ENCODE results near the gene KRT5. TPM values are rescaled to one million over a fixed set of nuclear protein-coding genes. Genes with fewer than 3 reads are reported as not detected.
A peak's percentile ranks its signal among the peaks of the same experiment; 100 is the strongest.

KRT5 gene
- total RNA-seq, 2 donors from 2014 or later: 160 to 516 TPM

- Histone ChIP-seq H3K36me3 (no peaks in the 10 kb centered on the region), H3K4me3 (no peak overlapping the region), H3K27me3 (replicated peaks; ENCODE audit: insufficient read depth) (no peaks in the 10 kb centered on the region), H3K4me1 (replicated peaks) (no peaks in the 10 kb centered on the region), H3K27ac (peak overlapping the region; percentile 61 to 69), H3K9me3 (no peaks in the 10 kb centered on the region)
- WGBS: 47% methylated on average over 10 of the region's 10 CpGs
- intact Hi-C loops (cut with DNase I): no loop called here
- TF ChIP-seq POLR2AphosphoS5 (IDR thresholded peaks at IDR 0.05) (no peak), POLR2A (IDR thresholded peaks at IDR 0.05) (no peak), CTCF (IDR thresholded peaks at IDR 0.05) (no peak)
- DNase-seq (ENCODE audit: low spot score): no peak
Observed at GRCh38 chr12:52521568-52522266, 1.5 kb upstream of the KRT5 start.

GRCh38 chr12:52521175-52521567 is 977 bp upstream of the KRT5 start:
- H3K36me3 ChIP-seq: no peaks in the 10 kb centered on the region
- WGBS: 40% methylated on average over 10 of the region's 10 CpGs
- TF ChIP-seq POLR2A (IDR thresholded peaks at IDR 0.05) (no peak), CTCF (IDR thresholded peaks at IDR 0.05) (no peak), POLR2AphosphoS5 (IDR thresholded peaks at IDR 0.05) (peak; percentile 78)
- no peak overlapping the region for H3K4me3 ChIP-seq
- no peaks in the 10 kb centered on the region for H3K4me1 ChIP-seq (replicated peaks)
- no peaks in the 10 kb centered on the region for H3K27me3 ChIP-seq (replicated peaks; ENCODE audit: insufficient read depth)
- H3K27ac ChIP-seq: peak overlapping the region; percentile 61 to 69
- peak; percentile 80 for DNase-seq (ENCODE audit: low spot score)
- H3K9me3 ChIP-seq: no peaks in the 10 kb centered on the region
- intact Hi-C loops (cut with DNase I): no loop called here

- H3K27me3 ChIP-seq (replicated peaks; ENCODE audit: insufficient read depth): no peaks in the 10 kb centered on the region
- H3K4me3 ChIP-seq: peak overlapping the region; percentile 25 to 39
- no peak for TF ChIP-seq CTCF (IDR thresholded peaks at IDR 0.05)
- TF ChIP-seq POLR2A (IDR thresholded peaks at IDR 0.05): no peak
- TF ChIP-seq POLR2AphosphoS5 (IDR thresholded peaks at IDR 0.05): no peak
- intact Hi-C loops (cut with DNase I): no loop called here
- no peaks in the 10 kb centered on the region for H3K9me3 ChIP-seq
- no peak for DNase-seq (ENCODE audit: low spot score)
- no peaks in the 10 kb centered on the region for H3K36me3 ChIP-seq
- no peaks in the 10 kb centered on the region for H3K4me1 ChIP-seq (replicated peaks)
- WGBS: 33% methylated on average over 3 of the region's 3 CpGs
- H3K27ac ChIP-seq: peak overlapping the region; percentile 60 to 73
Observed at GRCh38 chr12:52519387-52519703, 849 bp downstream of the KRT5 start.

- peak overlapping the region; percentile 25 to 39 for H3K4me3 ChIP-seq
- intact Hi-C loops (cut with DNase I): no loop called here
- H3K36me3 ChIP-seq: no peaks in the 10 kb centered on the region
- DNase-seq (ENCODE audit: low spot score): no peak
- TF ChIP-seq POLR2A (IDR thresholded peaks at IDR 0.05): no peak
- TF ChIP-seq CTCF (IDR thresholded peaks at IDR 0.05): no peak
- no peak for TF ChIP-seq POLR2AphosphoS5 (IDR thresholded peaks at IDR 0.05)
- no peaks in the 10 kb centered on the region for H3K4me1 ChIP-seq (replicated peaks)
- WGBS: 37% methylated on average over 8 of the region's 8 CpGs
- H3K27me3 ChIP-seq (replicated peaks; ENCODE audit: insufficient read depth): no peaks in the 10 kb centered on the region
- H3K27ac ChIP-seq: peak overlapping the region; percentile 60 to 73
- H3K9me3 ChIP-seq: no peaks in the 10 kb centered on the region
Observed at GRCh38 chr12:52518574-52519386, 1.4 kb downstream of the KRT5 start.

Measured in prostate gland (tissue), 2 donors.